HG03469 (cell line): ENCODE data around the gene ARRB2.
"Not testable (repeated sequence)": the region's sequence is repeated elsewhere in the genome, so short reads cannot be mapped to it uniquely, and the experiment has no call there.

ENCODE experiments used
- ATAC-seq: cut with Tn5 transposase; IDR thresholded peaks from one replicate; pipeline ENCODE4 v1.9.1; 2021; ENCODE audit warnings: mild to moderate bottlenecking, moderate library complexity, moderate number of reproducible peaks; ENCODE audit not compliant: unreplicated experiment

Gene ARRB2

DNA sequence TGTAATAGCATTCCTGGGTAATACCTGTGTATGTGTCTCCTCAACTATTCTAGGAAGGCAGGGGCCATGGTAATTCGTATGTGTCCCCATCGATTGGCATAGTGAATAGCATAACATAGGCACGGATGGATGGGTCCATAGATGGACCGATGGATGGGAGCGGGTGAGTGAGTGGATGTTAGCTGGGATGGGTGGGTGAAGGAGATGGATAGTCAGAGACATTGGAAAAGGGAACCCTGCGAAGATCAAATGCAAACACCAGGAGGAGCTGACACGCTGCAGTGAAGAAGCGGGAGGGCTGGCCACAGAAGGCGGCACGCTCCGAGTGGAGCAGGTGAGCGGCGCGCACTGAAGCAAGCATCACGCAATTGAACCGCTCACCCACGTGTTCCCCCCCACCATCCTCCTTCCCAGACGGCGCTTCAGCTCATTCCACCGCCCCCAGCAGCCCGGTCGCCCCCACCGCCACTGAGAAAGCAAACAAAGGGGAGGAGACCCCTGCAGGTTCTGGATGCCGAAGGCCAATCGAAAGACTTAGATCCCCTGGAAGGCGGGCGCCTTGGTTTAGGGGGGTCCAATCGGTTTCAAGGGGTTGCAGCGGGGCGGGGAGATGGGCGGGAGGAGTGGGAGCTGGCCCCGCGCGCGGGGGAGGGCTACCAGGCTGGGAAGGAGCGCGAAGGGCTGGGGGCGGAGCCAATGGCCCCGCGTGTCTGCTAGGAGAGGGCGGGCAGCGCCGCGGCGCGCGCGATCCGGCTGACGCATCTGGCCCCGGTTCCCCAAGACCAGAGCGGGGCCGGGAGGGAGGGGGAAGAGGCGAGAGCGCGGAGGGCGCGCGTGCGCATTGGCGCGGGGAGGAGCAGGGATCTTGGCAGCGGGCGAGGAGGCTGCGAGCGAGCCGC is at the start of gene ARRB2:
Gene ARRB2, plus strand, starts transcription at position 839 of the 899 bp plus-strand sequence. CDS start 90 bp downstream, outside the sequence.
- ATAC-seq = peak; percentile 59

DNA sequence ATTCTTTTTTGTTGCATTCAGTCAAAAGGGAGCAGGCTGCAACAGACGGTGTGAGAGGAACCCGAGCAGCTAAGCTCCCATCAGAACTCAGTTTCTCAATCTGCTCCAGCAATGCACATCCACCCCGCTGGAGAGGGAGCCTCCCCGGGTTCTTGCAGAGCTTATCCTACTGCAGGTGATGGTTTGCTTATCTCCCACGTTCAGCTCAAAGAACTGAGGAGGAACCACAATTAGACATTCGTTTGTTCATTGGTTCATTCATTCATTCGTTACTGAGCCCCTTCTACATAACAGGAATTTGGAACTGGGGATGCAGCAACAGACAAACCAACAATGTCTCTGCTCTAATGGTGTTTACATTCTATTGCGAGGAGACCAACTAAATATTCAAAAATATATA is 46.7 kb upstream of the ARRB2 start:
- ATAC-seq = no peak

DNA sequence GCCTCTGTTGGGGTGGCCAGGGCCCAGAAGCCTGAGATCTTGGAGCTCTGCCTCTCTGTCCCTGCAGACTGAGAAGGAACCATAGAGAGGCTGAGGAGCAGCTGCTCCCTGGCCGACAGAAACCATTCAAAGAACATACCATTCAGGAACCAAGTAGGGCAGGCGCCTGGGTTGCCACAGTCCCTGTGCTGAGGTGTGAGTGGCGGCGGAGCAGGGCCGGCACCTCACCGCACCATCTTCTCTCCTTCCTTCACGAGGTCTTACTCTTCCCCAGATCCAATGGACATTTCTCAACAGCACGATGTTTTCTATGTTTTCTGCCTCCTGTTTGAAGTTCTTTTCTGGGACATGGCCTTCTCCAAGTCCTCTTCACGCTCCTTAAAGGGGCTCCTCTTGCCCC is 46.2 kb upstream of the ARRB2 start:
- ATAC-seq = no peak

DNA sequence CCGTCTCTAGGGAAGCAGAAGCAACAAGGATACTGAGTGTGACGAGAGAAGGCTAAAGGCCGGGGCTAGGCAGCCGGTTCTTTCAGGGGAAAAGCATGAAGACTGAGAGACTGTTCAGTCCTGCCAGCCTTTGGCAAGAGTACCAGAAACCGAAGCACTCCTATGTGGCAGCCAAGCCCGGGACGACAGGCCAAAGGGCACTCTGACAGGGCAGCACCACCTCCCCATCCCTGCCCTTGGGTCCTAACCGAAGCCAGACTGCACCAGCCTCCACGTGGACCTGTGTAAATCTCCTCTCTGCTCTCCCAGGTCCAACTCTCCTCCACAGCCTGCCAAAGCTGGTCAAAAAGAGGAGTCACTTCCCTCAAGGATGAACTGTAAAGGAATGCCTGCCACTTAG is 45.4 kb upstream of the ARRB2 start:
- ATAC-seq = no peak

DNA sequence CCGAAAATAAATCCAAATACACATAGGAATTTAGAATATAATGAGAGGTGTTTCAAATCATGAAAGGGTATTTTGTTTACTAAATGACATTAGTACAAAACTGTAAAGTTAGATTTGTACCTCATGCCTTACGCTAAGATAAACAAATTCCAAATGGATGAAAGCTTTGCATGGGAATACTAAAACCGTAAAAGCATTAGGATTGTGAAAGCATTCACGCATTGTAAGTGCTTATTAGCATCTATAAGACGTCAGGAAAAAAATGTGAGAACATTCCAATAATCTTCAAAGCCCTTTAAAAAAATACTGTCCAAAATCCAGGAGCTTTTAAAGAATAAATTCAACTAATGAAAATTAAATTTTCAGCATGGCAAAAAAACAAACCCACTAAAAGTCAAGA is 44.1 kb upstream of the ARRB2 start:
- ATAC-seq = no peak

DNA sequence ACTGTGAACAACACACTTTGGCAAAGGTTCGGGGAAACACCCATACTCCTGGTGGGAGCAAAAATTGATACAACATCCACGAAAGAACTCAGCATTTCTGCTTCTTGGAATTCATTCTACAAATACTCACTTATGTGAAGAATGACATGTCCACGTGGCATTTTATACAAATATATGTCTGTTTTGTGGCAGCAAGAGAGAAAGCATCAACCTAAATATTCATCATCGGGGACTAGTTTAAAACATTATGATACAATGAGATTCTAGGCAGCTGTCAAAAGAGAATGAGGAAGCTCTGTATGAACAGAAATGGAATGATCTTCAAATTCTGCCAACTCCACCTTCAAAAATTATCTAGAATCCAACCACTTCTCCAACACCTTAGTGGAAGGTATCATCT is 43.3 kb upstream of the ARRB2 start:
- ATAC-seq = no peak

DNA sequence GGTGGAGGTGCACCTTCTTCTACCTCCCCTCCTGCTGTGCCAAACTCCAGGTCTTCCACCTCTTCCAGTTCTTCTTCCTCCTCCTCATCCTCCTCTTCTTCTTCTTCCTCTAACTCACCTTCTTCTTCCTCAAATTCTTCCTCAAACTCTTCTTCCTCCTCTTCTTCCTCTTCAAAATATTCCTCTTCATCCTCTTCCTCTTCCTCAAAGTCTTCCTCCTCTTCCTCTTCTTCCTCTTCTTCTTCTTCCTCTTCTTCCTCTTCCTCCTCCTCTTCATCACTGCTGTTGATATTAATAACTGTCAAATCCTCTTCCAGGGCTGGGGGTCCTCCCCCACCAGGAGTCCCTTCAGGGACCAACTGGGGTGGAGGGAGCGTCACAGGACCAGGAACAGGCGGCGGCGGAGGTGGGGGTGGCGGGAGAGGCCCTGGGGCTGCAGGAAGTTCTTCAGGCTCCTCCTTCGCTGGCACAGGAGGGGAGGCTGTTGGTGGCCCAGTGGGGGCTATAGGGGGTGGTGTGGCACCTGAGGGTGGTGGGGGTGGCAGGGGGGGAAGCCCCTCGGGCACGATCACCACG is 38.3 kb upstream of the ARRB2 start:
- no peak for ATAC-seq

DNA sequence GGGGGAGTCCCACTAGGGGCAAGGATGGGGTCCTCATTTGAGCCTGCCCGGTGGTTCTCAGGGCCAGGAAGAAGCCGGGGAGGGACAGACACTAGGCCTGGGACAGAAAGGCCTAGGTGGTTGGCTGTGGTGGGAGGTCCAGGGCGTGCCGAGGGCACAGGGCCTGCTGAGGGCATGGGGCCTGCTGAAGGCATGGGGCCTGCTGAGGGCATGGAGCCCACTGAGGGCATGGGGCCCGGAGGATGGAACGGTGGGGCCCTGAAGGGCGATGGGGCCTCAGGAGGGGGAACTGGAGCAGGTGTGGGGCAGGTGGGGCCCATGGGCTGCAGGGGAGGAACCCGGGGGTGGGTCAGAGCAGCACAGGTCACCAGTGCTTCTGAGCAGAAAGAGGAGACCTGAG is 37.7 kb upstream of the ARRB2 start:
- no peak for ATAC-seq

DNA sequence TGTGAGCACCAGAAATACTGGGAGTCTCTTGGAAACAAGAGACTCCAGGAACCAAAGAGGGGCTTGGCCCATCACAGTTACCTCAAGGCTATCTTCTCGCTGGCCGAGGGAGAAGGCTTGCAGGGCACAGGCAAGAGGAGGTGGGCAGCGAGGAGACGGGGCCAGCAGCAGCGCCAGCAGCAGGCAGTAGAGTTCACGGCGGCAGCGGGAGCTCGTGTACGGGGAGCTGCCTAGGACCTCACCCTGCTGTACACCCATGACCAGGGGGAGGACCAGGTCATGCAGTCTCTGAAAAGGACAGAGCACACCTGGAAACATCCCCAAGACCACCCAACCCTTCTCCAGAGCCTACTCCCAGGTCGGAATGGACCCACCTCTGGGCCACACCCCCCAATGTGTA is 37.3 kb upstream of the ARRB2 start:
- no peak for ATAC-seq

DNA sequence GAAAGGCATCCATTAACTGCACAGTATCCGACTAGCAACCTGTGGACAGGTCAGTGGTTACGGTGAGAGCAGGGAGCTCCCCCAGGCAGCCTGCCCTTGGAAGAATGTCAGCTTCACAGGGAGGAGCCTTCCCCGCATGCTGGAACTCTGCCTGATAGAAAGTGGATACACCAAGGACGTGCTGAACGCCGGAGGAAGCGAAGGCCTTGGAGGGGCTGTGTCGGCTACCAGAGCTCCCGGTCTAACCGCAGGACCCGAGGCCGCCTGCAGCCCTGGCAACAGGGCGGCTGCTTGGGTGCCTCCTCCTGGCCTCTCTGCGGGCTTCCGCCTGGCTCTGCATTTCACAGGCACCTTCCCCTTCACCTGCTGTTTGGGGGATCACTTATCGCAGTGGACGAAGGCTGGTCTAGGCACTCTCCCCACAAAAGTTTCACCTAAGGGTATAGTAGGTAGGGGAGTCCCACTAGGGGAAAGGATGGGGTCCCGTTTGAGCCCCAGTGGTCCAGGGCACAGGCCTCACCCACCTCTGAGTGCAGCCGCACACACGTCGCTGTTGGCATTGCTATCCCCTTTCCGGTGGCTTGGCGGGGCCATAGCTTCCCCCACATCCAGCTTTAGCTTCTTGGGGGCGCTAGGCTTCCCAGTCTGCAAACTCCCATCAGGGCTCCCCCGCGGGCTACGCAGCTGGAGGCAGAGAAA is 36.3 kb upstream of the ARRB2 start:
- ATAC-seq = no peak

DNA sequence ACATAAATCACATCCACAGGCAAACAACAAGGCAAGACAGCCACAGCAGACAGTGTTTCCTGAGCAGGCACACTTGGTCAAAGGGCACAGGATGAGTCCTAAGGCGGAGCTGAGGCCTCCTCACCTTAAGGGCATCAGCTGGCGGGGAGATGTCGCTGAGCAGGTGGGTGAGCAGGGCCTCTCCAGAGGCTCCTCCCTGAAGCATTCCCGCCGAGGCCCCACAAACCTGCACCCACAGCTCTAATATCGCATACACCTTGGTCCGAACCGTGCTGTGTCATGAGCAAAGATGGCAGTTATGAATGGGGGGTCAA is 35.8 kb upstream of the ARRB2 start:
- ATAC-seq = no peak

DNA sequence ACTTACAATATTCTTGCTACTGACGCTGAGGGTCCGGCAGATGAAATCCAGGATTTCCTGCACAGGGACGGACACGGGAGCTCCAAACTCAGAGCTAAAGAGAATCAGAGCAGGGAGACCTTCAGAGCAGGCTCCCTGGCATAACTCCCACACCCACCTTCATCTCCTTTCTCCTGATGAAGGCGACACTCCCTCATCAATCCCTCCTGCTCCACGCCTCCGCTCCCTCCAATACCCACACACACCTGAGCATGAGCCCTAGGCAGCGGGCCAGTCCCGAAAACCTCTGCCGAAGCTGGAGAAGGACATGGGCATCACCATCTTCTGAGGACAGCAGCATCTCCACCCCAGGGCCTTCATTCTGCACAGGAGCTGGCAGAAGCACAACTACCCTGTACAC is 34.6 kb upstream of the ARRB2 start:
- ATAC-seq = no peak

DNA sequence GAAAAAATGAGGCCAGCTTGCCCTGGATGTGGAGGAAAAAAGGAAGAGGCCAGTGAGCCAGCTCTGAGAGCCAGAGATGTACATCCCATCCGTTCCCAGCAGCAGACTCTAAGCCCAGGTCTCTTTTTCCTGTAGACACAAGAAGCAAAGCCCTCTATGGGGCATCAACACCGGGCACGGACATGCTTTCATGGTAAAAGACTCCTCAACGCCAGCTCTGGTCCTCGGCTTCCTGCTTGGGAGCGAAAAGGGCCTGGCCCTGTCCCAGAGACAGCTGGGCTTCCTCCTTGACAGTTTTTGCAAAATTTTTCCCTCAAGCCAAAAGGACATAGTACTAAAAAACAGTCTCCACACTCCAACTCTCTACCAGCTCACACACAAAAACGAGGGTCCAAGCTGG is 33.6 kb upstream of the ARRB2 start:
- ATAC-seq = no peak

DNA sequence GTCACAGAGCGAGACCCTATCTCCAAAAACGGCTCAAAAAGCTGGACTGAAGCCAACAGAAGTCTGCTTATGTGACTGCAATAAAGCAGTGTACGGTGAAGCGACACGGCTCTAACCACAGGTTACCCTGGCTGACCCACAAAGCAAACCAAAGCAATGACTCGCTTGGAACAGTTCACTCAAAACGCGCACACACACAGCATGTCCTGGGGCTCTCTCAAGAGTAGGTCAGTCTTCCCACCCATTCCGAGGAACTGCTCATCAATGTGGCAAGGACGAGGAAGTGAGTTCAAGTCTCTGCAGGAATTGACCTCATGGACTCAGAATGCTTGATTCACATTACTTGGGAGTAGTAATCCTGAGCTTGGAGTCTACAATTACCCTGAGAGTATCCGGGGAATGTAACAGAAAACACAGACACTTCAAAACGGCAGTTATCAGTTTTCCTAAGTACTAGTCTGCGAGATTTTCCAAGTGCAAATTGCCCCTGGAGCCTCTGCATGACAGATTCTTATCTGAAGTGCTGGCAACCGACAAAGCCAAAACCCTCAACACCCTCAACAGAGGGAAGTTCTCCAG is 31.9 kb upstream of the ARRB2 start:
- ATAC-seq = no peak

DNA sequence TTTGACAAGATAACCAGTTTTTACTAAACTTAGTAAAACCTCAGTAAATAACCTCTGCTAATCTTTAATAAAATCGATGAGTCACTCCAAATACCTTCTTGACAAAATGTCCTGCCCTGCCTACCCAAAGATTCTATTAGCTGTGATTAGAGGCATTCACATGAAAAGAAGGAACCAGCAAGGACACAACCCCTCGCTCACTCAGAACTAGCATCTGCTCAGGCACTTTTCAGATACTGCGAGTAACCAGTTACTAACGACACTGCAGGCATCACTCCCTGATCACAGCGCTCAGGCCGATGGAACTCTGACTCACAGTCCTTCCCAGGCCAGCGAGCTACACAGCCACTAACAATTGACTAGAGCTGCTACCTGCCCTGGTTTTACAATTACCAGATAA is 30.8 kb upstream of the ARRB2 start:
- ATAC-seq = no peak

DNA sequence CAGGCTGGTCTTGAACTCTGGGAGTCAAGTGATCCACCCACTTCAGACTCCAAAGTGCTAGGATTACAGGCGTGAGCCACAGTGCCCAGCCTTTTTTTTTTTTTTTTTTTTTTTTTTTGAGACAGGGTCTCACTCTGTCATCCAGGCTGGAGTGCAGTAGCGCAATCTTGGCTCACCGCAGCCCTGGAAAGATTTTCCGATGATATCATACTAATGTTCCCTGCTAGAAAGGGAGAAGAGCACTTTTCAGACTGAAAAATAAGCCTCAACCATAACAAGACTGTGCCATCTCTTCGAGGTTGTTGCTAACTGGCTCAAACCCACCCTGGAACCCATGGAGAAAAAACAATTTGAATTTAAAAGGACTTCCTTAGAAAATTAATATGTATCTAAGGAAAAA is 26.7 kb upstream of the ARRB2 start:
- not testable (repeated sequence) for ATAC-seq

DNA sequence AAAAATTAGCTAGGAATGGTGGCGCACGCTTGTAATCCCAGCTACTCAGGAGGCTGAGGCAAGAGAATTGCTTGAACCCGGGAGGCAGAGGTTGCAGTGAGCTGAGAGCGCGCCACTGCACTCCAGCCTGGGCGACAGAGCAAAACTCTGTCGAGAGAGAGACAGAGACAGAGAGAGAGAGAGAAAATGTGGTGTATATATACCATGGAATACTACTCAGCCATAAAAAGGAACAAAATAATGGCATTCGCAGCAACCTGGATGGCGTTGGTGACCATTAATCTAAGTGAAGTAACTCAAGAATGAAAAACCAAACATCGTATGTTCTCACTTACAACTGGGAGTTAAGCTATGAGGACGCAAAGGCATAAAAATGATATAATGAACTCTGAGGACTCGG is 20.6 kb upstream of the ARRB2 start:
- not testable (repeated sequence) for ATAC-seq

DNA sequence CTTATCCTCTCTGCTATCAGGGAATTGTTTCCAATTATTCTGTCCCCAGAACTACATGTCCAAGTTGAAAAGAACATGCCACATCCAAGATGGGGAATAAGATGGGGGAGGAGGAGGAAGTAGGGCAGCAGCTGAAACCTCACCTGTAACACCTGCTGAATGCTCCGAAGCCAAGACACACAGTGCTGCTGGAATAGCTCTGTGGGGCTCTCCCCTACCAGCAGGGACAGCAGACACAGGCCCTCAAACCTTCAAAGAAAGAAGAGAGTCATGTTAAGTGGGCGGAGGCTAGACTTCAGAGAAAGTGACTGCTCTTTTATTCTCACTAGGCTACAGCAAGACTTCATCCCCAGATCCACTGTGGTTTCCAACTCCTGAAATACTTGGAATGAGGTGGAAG is 19.7 kb upstream of the ARRB2 start:
- ATAC-seq = no peak

DNA sequence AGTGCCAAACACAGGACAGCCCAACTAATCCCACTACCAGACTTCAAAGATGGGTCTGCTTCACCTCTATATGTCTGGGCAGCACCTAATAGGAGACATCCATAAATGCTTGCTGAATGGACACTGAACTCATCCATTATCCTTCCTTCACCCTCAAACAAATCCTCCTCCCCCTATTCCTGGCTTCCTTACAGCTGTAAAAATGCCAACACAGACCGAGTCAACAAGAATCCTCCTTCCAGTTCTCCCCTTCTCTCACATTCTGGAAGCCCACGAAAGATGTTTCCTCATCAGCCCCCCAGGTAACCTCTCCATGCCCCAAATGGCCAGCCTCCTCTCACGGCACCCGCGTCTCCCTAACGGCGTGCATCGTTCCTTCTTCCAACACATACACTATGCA is 18.7 kb upstream of the ARRB2 start:
- no peak for ATAC-seq

DNA sequence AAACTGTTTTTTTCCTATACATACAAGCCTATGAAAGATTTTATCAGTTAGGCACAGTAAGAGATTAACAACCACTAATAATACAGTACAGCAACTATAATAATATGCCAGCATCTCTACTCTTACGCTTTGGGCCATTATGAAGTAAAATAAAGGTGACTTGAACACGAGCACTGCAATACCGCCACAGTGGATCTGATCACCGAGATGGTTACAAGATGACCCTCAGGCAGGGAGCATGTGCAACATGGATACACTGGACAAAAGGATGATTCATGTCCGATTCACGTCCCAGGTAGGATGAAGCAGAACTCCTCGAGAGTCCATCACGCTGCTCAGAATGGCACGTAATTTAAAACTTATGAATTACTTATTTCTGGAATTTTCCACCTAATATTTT is 17.0 kb upstream of the ARRB2 start:
- no peak for ATAC-seq

DNA sequence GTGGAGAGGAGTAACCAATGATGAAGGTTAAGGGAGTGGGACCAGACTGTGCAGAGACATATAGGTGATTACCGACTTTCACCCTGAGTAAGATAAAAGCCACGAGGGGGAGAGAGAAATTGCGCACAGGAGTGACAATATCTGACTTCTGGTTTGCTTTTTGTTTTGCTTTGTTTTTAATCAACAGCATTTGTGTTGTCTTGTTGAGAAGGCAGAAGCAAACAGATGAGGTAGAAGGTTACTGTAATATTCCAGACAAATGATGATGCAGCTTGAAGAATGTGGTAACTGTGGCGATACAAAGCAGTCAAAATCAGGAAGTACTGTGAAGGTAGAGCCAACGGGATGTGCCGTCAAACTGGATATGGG is 14.0 kb upstream of the ARRB2 start:
- no peak for ATAC-seq
